Memory B cell (primary cell): ENCODE measurements around the gene VSTM4.

Source experiments
- ATAC-seq: fragments of 150-1000 bp; cut with Tn5 transposase; 2 replicates; pipeline ENCODE4 v1.10.0; 2021; ENCODE audit warnings: low read depth, mild to moderate bottlenecking, moderate library complexity
- DNase-seq, 2 donors: peaks; one replicate each; pipeline ENCODE4 v3.0.0; 2022; ENCODE audit warnings: low spot score in 2 of 2
- H3K27ac Mint-ChIP-seq: one replicate; pipeline ENCODE4 v1.8.0; 2022; ENCODE audit warnings: mild to moderate bottlenecking, moderate library complexity, mixed read lengths
- H3K27me3 Mint-ChIP-seq: one replicate; pipeline ENCODE4 v1.8.0; 2022; ENCODE audit warnings: mixed read lengths
- H3K36me3 Mint-ChIP-seq: one replicate; pipeline ENCODE4 v1.8.0; 2022; ENCODE audit warnings: mild to moderate bottlenecking, mixed read lengths
- H3K4me1 Mint-ChIP-seq: one replicate; pipeline ENCODE4 v1.8.0; 2022; ENCODE audit warnings: mixed read lengths
- H3K4me3 Mint-ChIP-seq: one replicate; pipeline ENCODE4 v1.8.0; 2022; ENCODE audit warnings: mild to moderate bottlenecking, moderate library complexity, mixed read lengths
- H3K9me3 Mint-ChIP-seq: one replicate; pipeline ENCODE4 v1.8.0; 2022; ENCODE audit warnings: mixed read lengths

VSTM4 gene

GRCh38 chr10:49152663-49153062 lies 37.3 kb upstream of the VSTM4 start:
- peaks cover 4% of the 10 kb centered on the region for H3K9me3 Mint-ChIP-seq
- DNase-seq (no peak), ATAC-seq (no peak)
- H3K27me3 Mint-ChIP-seq = peaks cover 4% of the 10 kb centered on the region
- H3K27ac Mint-ChIP-seq = no peak overlapping the region
- H3K36me3 Mint-ChIP-seq = peaks cover 29% of the 10 kb centered on the region
- H3K4me3 Mint-ChIP-seq = no peak overlapping the region
- peaks cover 23% of the 10 kb centered on the region for H3K4me1 Mint-ChIP-seq

GRCh38 chr10:49152037-49152436 lies 36.7 kb upstream of the VSTM4 start:
- no peak for ATAC-seq
- Mint-ChIP-seq H3K4me3 (no peak overlapping the region), H3K27ac (no peak overlapping the region), H3K27me3 (peaks cover 4% of the 10 kb centered on the region), H3K9me3 (peaks cover 5% of the 10 kb centered on the region), H3K36me3 (peaks cover 27% of the 10 kb centered on the region), H3K4me1 (peaks cover 19% of the 10 kb centered on the region)
- DNase-seq = no peak

- H3K36me3 Mint-ChIP-seq = peaks cover 24% of the 10 kb centered on the region
- H3K27ac Mint-ChIP-seq = no peak overlapping the region
- peaks cover 16% of the 10 kb centered on the region for H3K4me1 Mint-ChIP-seq
- ATAC-seq (no peak), DNase-seq (no peak)
- H3K27me3 Mint-ChIP-seq = peaks cover 4% of the 10 kb centered on the region
- H3K9me3 Mint-ChIP-seq = peaks cover 5% of the 10 kb centered on the region
- no peak overlapping the region for H3K4me3 Mint-ChIP-seq
These were observed 36.2 kb upstream of the VSTM4 start for GRCh38 chr10:49151481-49151880.

GRCh38 chr10:49151025-49151445 lies 35.7 kb upstream of the VSTM4 start:
- peaks cover 23% of the 10 kb centered on the region for H3K36me3 Mint-ChIP-seq
- peaks cover 4% of the 10 kb centered on the region for H3K27me3 Mint-ChIP-seq
- DNase-seq (no peak), ATAC-seq (no peak)
- no peak overlapping the region for H3K4me3 Mint-ChIP-seq
- peaks cover 13% of the 10 kb centered on the region for H3K4me1 Mint-ChIP-seq
- H3K9me3 Mint-ChIP-seq = peaks cover 7% of the 10 kb centered on the region
- no peak overlapping the region for H3K27ac Mint-ChIP-seq

- Mint-ChIP-seq H3K27me3 (peaks cover 6% of the 10 kb centered on the region), H3K27ac (no peak overlapping the region), H3K36me3 (peaks cover 18% of the 10 kb centered on the region), H3K4me3 (no peak overlapping the region), H3K9me3 (peaks cover 7% of the 10 kb centered on the region), H3K4me1 (peaks cover 10% of the 10 kb centered on the region)
- no peak for DNase-seq
- ATAC-seq = no peak
These were observed 35.1 kb upstream of the VSTM4 start for GRCh38 chr10:49150426-49150825.

- ATAC-seq (no peak), DNase-seq (no peak)
- H3K36me3 Mint-ChIP-seq = peaks cover 14% of the 10 kb centered on the region
- H3K9me3 Mint-ChIP-seq = peaks cover 7% of the 10 kb centered on the region
- no peak overlapping the region for H3K4me3 Mint-ChIP-seq
- H3K27me3 Mint-ChIP-seq = peaks cover 6% of the 10 kb centered on the region
- H3K4me1 Mint-ChIP-seq = peaks cover 10% of the 10 kb centered on the region
- no peak overlapping the region for H3K27ac Mint-ChIP-seq
These were observed 34.6 kb upstream of the VSTM4 start for GRCh38 chr10:49149881-49150280.

- Mint-ChIP-seq H3K27ac (no peak overlapping the region), H3K4me3 (no peak overlapping the region), H3K27me3 (peaks cover 6% of the 10 kb centered on the region), H3K9me3 (peaks cover 7% of the 10 kb centered on the region), H3K4me1 (no peaks in the 10 kb centered on the region), H3K36me3 (peaks cover 9% of the 10 kb centered on the region)
- ATAC-seq (no peak), DNase-seq (no peak)
These were observed 28.9 kb upstream of the VSTM4 start for GRCh38 chr10:49144058-49144720.

GRCh38 chr10:49143249-49143648 lies 27.9 kb upstream of the VSTM4 start:
- Mint-ChIP-seq H3K4me1 (no peaks in the 10 kb centered on the region), H3K27me3 (peaks cover 4% of the 10 kb centered on the region), H3K36me3 (peaks cover 7% of the 10 kb centered on the region), H3K4me3 (no peak overlapping the region), H3K27ac (no peak overlapping the region), H3K9me3 (peaks cover 5% of the 10 kb centered on the region)
- ATAC-seq (no peak), DNase-seq (no peak)

- Mint-ChIP-seq H3K4me3 (no peak overlapping the region), H3K4me1 (no peaks in the 10 kb centered on the region), H3K9me3 (peaks cover 1% of the 10 kb centered on the region), H3K36me3 (peaks cover 2% of the 10 kb centered on the region), H3K27ac (no peak overlapping the region), H3K27me3 (peaks cover 2% of the 10 kb centered on the region)
- DNase-seq = no peak
- ATAC-seq = no peak
These were observed 26.4 kb upstream of the VSTM4 start for GRCh38 chr10:49141541-49142332.

GRCh38 chr10:49140304-49141177 lies 25.2 kb upstream of the VSTM4 start:
- Mint-ChIP-seq H3K9me3 (peaks cover 2% of the 10 kb centered on the region), H3K27me3 (no peaks in the 10 kb centered on the region), H3K36me3 (peaks cover 2% of the 10 kb centered on the region), H3K4me1 (peaks cover 6% of the 10 kb centered on the region), H3K4me3 (no peak overlapping the region), H3K27ac (no peak overlapping the region)
- ATAC-seq (no peak), DNase-seq (no peak)

GRCh38 chr10:49139846-49140195 lies 24.5 kb upstream of the VSTM4 start:
- no peak for DNase-seq
- Mint-ChIP-seq H3K4me1 (peaks cover 12% of the 10 kb centered on the region), H3K27me3 (no peaks in the 10 kb centered on the region), H3K4me3 (no peak overlapping the region), H3K27ac (no peak overlapping the region), H3K9me3 (peaks cover 2% of the 10 kb centered on the region), H3K36me3 (peaks cover 2% of the 10 kb centered on the region)
- no peak for ATAC-seq

GRCh38 chr10:49139028-49139845 lies 23.9 kb upstream of the VSTM4 start:
- ATAC-seq = no peak
- Mint-ChIP-seq H3K9me3 (peaks cover 2% of the 10 kb centered on the region), H3K27me3 (no peaks in the 10 kb centered on the region), H3K27ac (no peak overlapping the region), H3K36me3 (peaks cover 2% of the 10 kb centered on the region), H3K4me3 (no peak overlapping the region), H3K4me1 (peaks cover 18% of the 10 kb centered on the region)
- no peak for DNase-seq

- ATAC-seq = no peak
- no peak for DNase-seq
- peaks cover 2% of the 10 kb centered on the region for H3K36me3 Mint-ChIP-seq
- no peak overlapping the region for H3K4me3 Mint-ChIP-seq
- peaks cover 21% of the 10 kb centered on the region for H3K4me1 Mint-ChIP-seq
- H3K27me3 Mint-ChIP-seq = no peaks in the 10 kb centered on the region
- H3K9me3 Mint-ChIP-seq = peaks cover 2% of the 10 kb centered on the region
- H3K27ac Mint-ChIP-seq = no peak overlapping the region
These were observed 23.1 kb upstream of the VSTM4 start for GRCh38 chr10:49138361-49138891.
